Left hindlimb (tissue), 1 donor: ENCODE measurements around the gene CHTF8.

Source experiments
- DNase-seq: peaks from one replicate; pipeline ENCODE4 v3.0.0-alpha.2; 2018

Gene CHTF8

GRCh38 chr16:69112285-69113129 lies 19.9 kb downstream of the CHTF8 start:
- DNase-seq = no peak

GRCh38 chr16:69111876-69112230 lies 20.5 kb downstream of the CHTF8 start:
- DNase-seq = no peak

DNA sequence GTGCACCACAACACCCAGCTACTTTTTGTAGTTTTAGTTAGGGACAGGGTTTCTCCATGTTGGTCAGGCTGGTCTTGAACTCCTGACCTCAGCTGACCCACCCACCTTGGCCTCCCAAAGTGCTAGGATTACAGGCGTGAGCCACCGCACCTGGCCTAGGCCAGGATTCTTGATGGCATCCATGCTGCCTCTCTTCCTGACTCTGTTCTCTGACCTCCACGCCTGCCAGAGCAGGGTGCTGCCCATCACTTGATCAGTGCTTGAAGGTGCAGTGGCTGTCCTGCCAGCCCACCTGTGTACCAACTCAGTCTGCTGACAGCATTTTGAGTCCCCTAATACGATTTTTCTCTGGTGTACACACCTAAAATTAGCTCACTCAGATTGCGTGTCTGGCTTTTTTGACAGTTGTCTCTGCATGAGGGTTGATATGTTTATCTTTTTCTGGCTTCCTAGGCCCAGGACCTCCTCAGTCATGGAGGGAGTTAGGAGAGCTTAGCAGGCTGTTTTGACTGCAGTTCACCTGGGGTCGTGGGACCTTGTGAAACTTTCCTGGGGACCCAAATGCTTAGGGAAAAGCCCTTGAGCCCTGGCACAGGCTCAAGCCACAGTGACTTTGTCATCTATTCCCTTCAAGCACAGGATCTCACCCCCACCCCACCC lies 21.0 kb downstream of the CHTF8 start:
- no peak for DNase-seq

DNA sequence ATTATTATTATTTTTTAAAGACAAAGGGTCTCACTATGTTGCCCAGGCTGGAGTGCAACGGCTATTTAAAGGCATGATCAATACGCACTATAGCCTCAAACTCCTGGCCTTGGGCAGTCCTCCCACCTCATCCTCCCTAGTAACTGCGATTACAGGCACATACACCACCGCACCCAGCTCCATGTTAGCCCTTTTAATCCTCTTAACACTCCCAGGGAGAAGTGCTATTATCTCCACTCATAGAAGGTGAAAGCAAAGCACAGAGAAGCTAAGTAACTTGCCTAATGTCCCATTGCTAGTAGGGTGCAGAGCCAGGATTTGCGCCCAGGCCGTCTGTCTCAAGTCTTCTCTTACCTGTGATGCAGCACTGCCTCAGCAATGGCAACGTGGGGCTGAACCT lies 22.0 kb downstream of the CHTF8 start:
- no peak for DNase-seq

GRCh38 chr16:69109486-69110270 lies 22.7 kb downstream of the CHTF8 start:
- DNase-seq = no peak

- no peak for DNase-seq
Measured at GRCh38 chr16:69108905-69109252, 23.5 kb downstream of the CHTF8 start.

DNA sequence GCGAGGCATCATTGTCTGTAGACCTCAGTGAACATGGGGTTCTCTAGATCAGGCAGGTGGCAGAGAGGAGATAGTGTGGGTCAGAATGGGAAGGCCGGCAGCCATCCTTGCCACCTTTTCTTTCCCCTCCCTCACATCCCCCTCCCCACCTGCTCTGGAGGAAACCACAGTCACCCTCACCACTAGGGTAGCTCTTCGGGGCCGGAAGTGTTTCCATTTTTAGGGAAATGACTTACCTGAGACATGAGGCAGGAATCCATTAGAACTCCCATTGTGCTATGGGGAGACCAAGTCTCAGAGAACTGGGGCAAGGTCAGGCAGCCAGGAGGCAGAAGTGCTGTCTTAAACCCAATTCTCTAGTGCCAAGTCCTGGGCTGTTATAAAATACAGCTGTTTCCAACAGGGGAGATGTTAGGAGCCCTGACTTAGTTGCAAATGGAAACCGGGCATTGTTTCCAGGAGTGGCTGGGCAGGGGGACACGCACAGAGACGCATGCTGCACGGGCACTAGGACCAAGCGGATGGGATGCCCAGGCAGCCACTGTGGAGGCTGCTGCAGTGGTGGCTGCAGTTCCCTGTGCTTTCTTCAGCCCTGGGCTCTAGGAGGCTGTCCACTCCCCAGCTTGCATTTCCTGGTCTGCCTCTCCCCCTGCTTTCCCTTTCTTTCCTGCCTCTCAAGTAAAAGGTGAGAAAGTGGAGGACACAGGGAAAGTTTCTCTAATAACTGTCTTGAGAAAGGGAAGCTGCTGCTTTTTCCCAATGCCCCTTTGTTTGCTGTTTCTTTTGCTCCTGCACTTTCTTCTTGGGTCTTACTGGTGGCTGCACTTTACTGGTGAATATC lies 24.1 kb downstream of the CHTF8 start:
- DNase-seq = no peak

DNA sequence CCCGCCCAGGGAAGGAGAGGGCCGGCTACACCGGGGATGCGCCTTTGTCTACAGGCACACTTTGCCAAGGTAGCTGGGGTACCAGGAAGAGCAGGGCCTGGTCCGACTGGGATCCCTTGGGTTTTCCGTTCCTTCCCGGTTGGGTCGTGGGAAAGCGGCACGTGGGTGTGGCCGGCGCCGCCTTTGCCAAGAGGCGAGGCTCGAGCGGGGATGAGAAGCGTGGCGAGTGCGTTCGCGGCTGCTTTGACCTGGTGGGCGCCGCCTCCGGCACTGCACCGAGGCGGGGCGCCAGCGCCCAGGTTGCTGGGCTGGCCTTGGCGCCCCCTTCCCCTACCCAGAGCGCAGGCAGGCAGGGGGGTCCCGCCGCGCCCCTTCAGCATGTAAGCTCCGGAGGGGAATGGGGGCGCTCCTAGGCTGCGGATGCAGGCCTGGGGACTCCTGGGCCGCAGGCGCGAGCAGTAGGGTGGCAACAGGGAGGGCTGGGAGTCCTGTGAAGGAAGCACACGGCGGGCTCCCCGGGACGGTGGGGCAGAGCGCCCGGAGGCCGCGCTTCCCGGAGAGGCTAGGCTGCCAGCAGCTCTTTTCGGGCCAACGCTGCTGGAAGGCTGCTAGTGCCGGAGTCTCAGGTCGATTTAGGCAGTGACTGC lies 24.9 kb downstream of the CHTF8 start:
- DNase-seq = no peak

DNA sequence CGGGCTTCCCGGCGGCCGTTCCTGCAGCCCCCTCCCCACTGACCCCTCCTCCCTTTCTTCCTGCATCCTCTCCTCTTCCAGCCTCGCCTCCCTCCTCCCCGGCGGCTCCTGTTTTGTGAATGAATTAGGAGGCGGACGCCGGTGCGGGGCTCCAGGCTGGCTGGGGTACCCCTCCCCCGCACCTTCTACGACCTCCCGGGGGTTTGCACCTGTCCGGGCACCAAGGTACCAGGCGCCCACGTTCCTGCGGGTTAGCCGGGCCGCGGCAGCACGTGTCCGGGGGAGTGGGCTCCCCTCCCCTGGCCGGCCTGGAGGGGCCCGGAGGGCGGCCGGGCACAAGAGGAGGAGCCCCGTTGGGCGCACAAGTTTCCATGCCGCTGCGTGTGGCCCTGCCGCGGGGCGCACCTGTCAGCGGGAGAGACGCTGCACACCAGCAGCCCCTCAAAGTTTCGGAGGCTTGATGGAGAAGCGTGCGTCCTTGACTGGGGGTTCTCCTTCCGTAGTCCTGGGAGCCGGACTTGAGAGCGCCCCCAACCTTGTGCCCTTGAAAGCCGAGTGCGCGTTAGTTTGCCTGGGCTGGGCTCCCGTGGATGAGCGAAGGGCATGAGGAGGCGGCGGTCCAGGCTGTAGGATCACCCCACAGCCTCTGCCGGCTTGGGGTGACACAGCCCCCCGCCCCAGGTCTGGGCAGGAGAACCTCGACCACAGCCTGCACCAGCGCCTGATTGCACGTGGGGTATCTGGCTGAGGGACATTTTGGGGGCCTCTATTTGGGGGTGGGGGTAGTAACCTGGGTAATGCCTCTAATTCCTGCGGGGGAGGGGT lies 25.7 kb downstream of the CHTF8 start:
- no peak for DNase-seq

DNA sequence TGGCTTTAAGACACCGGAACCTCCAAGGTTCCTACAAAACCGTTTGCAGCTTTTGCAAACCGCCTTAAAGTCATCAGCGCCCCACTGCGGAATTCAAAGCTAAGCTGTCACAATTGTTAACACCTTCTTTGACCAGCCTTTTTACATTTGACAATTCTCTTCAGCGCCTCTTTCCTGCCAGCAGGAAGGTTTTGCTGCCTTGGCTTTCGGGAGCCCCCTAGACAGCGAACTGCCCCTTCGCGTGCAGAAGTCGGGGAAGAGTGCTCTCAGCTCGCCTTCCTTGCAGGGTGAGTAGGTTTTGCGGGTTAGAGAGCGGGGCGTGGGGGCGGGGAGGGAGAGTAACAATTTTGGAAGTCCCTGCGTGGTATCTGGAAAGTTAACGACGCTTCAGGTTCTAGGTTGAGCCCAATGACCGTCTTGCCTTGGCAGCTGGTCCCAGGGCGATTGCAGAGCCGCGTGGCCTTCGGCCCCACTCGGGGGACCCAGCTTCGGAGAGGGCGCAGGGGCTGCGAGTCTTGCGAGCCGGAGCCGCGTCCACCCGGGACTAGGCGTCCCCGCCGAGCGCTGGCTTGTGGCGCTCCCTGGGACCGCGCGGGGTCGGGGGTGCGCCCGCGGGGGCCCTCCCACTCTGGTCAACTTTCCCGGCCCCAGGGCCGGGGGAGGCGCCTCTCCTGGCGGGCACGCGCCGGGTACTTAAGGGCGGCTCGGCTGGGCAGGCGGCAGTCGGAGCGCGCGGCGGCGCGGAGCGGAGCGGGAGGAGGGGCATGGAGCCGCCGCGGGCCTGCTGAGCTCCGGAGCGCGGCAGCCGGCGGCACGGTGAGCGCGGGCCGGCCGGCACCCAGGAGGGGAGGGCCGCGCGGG lies 26.7 kb downstream of the CHTF8 start, which contains the start of gene HAS3:
HAS3 (plus strand) TSS at position 153 of the 861 bp plus-strand sequence. CDS start 3,743 bp downstream, outside the sequence.
- DNase-seq = peak; percentile 56

DNA sequence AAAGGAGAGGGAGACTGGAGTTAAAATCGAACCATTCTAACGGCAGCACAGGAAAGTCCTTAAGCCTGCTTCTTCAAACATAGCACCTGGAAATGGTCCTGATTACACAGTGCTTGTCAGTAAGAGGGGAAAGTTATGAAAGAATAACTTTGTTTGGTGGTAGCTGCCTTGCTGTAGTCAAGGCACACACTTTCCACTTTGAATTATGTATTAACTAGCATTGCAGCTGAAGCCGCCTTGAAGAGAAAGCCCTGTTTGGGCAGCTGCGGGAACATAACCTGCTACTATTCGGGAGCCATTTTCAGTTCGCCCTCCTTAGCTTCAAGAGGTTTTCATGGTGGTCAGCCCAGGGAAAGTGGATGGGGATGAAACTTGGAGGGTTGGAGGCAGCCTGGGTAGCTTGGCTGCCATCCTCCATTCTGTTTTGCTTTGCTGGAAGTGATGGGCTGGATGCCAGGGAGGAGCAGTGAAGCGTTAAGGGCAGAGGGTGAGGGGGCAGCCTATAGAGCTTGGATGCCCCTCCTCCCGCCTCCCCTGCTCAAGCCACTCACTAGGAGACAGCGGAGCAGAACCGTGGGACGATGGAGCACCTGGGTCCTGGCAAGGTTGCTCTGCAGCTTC lies 32.2 kb downstream of the CHTF8 start:
- no peak for DNase-seq

GRCh38 chr16:69095193-69095592 lies 37.2 kb downstream of the CHTF8 start:
- DNase-seq = no peak

GRCh38 chr16:69094501-69094900 lies 37.9 kb downstream of the CHTF8 start:
- no peak for DNase-seq

GRCh38 chr16:69093974-69094373 lies 38.4 kb downstream of the CHTF8 start:
- no peak for DNase-seq

DNA sequence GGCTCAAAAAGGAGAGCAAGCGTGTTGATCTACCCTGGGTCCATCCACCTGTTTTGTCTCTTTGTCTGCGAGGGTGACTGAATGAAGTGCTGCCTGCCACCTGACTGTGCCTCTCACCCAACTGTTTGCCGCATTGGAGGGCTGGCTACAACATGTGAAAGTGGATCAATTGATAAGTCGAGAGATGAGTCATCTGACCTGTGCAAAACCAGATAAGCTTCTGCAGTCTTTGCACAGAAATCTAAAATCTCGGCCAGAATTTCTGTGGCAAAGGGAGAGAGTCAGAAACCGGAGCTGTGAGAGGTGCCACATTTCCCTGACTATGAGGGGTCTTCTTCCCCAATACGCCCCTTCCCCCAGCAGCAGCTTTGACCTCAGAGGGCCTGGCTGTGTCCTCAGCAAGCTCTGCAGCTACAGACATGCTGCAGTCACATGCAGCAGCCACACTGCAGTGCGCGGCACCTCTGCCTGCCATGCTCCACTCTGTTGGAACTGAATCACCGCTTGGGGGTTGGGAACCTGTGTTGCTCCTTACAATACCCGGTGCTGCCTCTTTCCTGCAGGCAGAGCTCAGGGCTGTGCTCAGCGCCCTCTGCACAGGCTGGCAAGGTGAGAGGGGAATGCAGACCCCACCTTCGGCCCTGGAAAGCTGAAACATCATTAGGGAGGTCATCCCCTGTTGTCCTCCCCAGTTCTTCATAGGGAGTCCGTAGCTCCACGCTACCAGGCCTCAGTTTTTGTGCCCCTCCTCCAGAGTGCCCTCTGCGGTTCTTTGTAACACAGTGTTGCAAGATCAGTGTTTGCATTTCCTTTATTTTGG lies 43.1 kb downstream of the CHTF8 start:
- DNase-seq = no peak

GRCh38 chr16:69088684-69089083 lies 43.7 kb downstream of the CHTF8 start:
- no peak for DNase-seq

DNA sequence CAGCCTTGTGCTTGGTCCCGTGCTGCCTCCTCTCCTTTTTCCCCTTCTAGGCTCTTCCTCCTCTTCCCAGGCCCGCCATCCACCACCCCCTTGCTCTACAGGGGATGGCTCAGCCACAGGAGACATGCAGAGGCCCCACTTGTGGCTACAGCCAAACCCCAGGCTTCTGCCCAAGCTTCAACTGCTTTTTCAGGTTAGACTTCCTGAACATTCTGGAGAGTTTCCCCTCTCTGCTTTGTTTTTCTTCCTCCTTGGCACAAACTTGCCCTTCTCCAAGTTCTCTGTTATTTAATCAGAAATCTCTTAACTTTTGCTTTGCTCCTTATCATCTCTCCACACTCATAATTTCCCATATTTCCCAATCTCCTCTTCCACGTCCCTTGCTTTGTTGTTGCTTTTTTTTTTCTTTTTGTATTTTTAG lies 45.2 kb downstream of the CHTF8 start:
- DNase-seq = no peak

DNA sequence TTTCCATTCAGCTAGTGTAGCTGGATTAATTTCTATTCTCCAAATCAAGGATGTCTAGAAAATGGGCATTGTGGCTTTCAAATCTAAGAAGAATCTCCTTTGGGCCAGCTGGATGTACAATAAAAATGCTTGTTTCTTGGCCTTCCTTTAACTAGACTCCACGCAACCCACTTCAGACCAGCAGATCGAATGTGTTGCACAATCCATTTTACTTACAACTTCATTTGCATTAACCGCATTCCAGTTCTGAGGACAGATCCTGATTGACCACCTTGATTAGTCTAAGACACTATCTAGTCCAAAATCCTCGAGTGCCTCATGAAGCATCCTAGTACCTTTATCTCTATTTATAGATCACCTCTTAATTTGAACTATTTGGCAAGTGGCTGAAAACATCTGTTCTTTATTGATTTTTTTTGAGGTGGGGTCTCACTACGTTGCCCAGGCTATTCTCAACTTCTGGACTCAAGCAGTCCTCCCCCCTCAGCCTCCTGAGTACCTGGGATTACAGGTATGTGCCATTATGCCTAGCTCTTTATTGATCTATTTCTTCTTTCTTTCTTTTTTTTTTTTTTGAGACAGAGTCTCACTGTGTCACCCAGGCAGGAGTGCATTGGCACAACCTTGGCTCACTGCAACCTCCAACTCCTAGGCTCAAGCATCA lies 47.2 kb downstream of the CHTF8 start:
- no peak for DNase-seq
